NCI-H446 treated with DMSO at 0.1 percent for 48 hours (cell line): Measurements from ENCODE around the gene LDAH.

ENCODE experiments used
- DNase-seq: peaks from one replicate; lab custom pipeline; 2025; lab: John Stamatoyannopoulos, UW

The LDAH gene

GRCh38 chr2:20652141-20652540, 170.8 kb downstream of the LDAH start:
- DNase-seq, result no peak

GRCh38 chr2:20651731-20652099, 171.2 kb downstream of the LDAH start:
- no peak for DNase-seq

GRCh38 chr2:20650877-20651730, 171.8 kb downstream of the LDAH start, which contains the start of gene HS1BP3:
Gene HS1BP3, minus strand, starts transcription at chr2:20651098. Its CDS starts 35 bp downstream, at chr2:20651063.
- DNase-seq, result peak; percentile 50

- DNase-seq, result no peak
These were observed 172.5 kb downstream of the LDAH start for GRCh38 chr2:20650393-20650876.

GRCh38 chr2:20649976-20650375, 172.9 kb downstream of the LDAH start:
- DNase-seq, result no peak

- no peak for DNase-seq
These were observed 173.3 kb downstream of the LDAH start for GRCh38 chr2:20649576-20649975.

- no peak for DNase-seq
These were observed 174.1 kb downstream of the LDAH start for GRCh38 chr2:20648831-20649230.

- DNase-seq, result no peak
These were observed 174.7 kb downstream of the LDAH start for GRCh38 chr2:20648206-20648605.

- DNase-seq, result no peak
These were observed 175.2 kb downstream of the LDAH start for GRCh38 chr2:20647738-20648137.

GRCh38 chr2:20647211-20647610, 175.7 kb downstream of the LDAH start:
- no peak for DNase-seq

GRCh38 chr2:20646446-20646845, 176.5 kb downstream of the LDAH start:
- no peak for DNase-seq

GRCh38 chr2:20645761-20646160, 177.1 kb downstream of the LDAH start:
- DNase-seq, result no peak

- DNase-seq, result no peak
These were observed 177.6 kb downstream of the LDAH start for GRCh38 chr2:20645301-20645701.

GRCh38 chr2:20643826-20644225, 179.1 kb downstream of the LDAH start:
- no peak for DNase-seq

GRCh38 chr2:20643060-20643459, 179.8 kb downstream of the LDAH start:
- DNase-seq, result no peak

GRCh38 chr2:20642055-20642971, 180.6 kb downstream of the LDAH start:
- DNase-seq, result peak; percentile 35

- no peak for DNase-seq
These were observed 181.5 kb downstream of the LDAH start for GRCh38 chr2:20641123-20641985.

GRCh38 chr2:20640411-20641122, 182.3 kb downstream of the LDAH start:
- DNase-seq, result no peak

GRCh38 chr2:20638646-20639430, 184.1 kb downstream of the LDAH start:
- no peak for DNase-seq

- no peak for DNase-seq
These were observed 184.9 kb downstream of the LDAH start for GRCh38 chr2:20638014-20638413.
